ENCODE measurements around the gene NOL8.

Gene NOL8

DNA sequence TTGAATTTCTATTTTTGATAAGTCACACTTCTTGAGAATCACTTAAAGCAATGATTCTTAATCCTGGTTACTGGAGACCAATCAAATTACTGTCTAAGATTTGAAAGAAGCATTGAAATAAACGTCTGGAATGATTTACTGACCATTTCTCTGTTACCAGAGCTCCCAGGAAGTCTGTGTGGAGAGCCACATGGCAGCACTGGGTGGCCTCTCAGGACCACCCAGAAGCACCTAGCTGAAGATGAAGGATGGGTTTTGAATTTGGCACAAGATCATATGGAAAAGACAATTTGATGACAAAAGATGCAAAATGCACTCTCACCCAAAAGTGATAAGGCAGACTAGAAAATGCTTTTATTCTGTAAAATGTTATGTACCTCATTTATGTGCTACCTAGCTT is 62.0 kb downstream of the NOL8 start:
- TF ChIP-seq, protein P1, sequence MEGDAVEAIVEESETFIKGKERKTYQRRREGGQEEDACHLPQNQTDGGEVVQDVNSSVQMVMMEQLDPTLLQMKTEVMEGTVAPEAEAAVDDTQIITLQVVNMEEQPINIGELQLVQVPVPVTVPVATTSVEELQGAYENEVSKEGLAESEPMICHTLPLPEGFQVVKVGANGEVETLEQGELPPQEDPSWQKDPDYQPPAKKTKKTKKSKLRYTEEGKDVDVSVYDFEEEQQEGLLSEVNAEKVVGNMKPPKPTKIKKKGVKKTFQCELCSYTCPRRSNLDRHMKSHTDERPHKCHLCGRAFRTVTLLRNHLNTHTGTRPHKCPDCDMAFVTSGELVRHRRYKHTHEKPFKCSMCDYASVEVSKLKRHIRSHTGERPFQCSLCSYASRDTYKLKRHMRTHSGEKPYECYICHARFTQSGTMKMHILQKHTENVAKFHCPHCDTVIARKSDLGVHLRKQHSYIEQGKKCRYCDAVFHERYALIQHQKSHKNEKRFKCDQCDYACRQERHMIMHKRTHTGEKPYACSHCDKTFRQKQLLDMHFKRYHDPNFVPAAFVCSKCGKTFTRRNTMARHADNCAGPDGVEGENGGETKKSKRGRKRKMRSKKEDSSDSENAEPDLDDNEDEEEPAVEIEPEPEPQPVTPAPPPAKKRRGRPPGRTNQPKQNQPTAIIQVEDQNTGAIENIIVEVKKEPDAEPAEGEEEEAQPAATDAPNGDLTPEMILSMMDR (conservative IDR thresholded peaks at IDR 0.05; ENCODE audit: control insufficient read depth, insufficient read depth, low read depth, low read length), result no peak
- H3K4me3 ChIP-seq (ENCODE audit: control insufficient read depth, low read depth, low read length), result no peak overlapping the region
- no peak for DNase-seq (ENCODE audit: low read depth)

DNA sequence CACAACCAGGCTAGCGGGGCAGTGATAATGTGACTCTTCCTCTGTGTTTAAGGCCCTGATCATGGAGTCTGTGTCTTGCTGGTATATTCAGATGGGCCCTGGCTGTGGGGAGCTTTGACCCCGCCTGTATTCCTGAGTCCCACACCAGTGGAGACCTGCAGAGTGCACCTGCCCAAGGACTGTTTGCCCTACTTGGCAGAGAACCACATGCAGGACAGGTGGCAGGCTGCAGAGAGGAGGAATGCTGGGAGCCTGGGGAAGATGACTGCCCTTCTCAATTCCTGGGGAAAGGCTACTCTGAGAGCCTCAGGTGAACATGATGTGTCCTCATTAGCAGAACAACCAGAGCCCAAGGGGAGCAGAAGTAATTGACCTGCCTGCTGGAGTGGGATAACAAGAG is 67.8 kb downstream of the NOL8 start:
- no peak overlapping the region for H3K4me3 ChIP-seq (ENCODE audit: control insufficient read depth, low read depth, low read length)
- TF ChIP-seq, protein P1 (conservative IDR thresholded peaks at IDR 0.05; ENCODE audit: control insufficient read depth, insufficient read depth, low read depth, low read length), result no peak
- DNase-seq (ENCODE audit: low read depth), result no peak

DNA sequence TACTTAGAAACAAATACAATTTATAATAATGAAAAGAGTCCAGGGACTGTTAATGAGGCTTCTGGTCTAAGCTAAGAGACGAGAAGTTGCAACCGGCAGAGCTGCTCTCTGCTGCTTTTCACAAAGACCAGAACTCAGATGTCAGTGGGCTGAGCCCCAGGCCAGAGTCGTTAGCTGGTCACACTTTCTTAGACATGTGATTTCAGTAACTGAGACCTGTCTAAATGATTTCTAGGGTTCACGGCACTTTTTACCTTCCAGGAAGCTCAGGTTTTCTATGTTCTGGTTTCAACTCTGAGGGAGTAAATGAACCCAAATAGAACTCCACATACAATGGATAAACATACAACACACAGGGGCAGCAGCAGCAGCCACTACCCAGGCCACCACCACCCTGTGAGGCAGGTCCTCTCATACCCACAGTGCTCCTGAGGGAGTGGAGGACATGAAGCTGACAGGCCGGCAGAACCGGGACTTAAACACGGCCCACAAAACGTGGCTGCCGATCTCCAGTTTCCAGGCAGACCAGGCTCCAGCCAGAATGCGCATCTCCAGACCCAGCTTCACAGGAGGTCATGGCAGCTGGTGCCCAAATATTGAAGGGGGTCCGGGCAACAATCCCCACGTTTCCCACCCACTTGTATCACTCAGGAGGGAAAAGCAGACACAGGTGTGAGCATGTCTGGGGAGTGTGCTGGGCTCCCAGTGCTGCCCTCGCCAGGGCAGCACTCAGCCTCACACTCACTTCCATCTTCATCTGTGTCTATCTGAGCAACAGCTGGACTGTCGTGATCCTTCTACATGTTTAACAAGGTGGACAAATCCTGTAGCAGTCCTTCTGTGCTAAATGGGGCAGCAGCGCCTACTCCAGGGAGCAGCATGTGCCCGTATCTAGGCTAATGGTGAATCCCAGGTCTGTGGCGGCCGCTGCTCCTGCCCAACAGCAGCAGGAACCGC is 70.5 kb downstream of the NOL8 start:
- DNase-seq (ENCODE audit: low read depth), result no peak
- TF ChIP-seq, protein P1 (conservative IDR thresholded peaks at IDR 0.05; ENCODE audit: control insufficient read depth, insufficient read depth, low read depth, low read length), result no peak
- H3K4me3 ChIP-seq (ENCODE audit: control insufficient read depth, low read depth, low read length), result no peak overlapping the region

DNA sequence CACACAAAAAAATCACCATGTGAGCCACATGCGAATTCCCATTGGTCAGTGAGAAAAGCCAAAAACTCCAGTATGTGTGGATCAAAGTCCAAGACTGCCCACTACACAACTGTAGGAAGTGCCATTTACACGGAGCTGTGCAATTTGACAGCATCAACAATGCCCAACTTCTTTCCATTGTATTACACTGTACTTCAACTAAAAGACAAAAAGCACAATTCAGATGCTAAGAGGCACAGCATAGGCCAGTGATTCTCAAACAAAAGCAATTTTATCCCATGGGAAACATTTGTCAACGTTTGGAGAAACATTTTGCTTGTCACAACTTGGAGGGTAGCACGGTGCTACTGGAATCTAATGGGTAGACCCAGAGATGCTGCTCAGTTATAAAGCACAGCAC is 71.5 kb downstream of the NOL8 start:
- DNase-seq (ENCODE audit: low read depth), result no peak
- H3K4me3 ChIP-seq (ENCODE audit: control insufficient read depth, low read depth, low read length), result no peak overlapping the region
- TF ChIP-seq, protein P1 (conservative IDR thresholded peaks at IDR 0.05; ENCODE audit: control insufficient read depth, insufficient read depth, low read depth, low read length), result no peak

DNA sequence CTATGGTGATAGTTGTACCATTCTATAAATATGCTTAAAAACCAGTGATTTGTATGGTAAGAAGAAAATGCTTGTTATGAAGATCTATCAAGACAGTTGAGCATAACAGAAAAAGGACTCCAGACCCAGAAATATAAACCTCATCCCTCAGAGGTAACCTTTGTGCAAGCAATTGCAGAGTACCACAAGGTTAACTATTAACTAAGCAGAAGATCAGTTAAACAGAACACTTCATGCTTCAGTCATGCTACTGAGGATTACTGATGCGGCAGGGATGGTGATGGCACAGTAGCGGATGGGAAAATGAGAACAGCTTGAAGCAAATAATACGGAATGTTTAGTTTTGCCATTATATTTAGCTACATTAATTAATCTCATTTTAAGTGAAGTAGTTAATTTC is 77.2 kb downstream of the NOL8 start:
- H3K4me3 ChIP-seq (ENCODE audit: control insufficient read depth, low read depth, low read length), result no peak overlapping the region
- no peak for DNase-seq (ENCODE audit: low read depth)
- TF ChIP-seq, protein P1 (conservative IDR thresholded peaks at IDR 0.05; ENCODE audit: control insufficient read depth, insufficient read depth, low read depth, low read length), result no peak

Measured in fibroblast of mammary gland (primary cell).